Ishikawa (cell line): ENCODE results near the gene MTMR11.

ENCODE experiments used
- CEBPB ChIP-seq: IDR thresholded peaks from 2 replicates; pipeline ENCODE4 v1.6.1; 2012
- CREB1 ChIP-seq: IDR thresholded peaks from 2 replicates; pipeline ENCODE4 v1.6.1; 2012; ENCODE audit warnings: low read depth
- EGR1 ChIP-seq: IDR thresholded peaks from 2 replicates; pipeline ENCODE4 v1.6.1; 2012
- EP300 ChIP-seq: IDR thresholded peaks from 2 replicates; pipeline ENCODE4 v1.6.1; 2012; ENCODE audit warnings: borderline replicate concordance
- NFIC ChIP-seq: IDR thresholded peaks from 2 replicates; pipeline ENCODE4 v1.6.1; 2012
- RAD21 ChIP-seq: IDR thresholded peaks from 2 replicates; pipeline ENCODE4 v1.6.1; 2012; ENCODE audit warnings: low read depth
- TAF1 ChIP-seq: IDR thresholded peaks from 2 replicates; pipeline ENCODE4 v1.6.1; 2012; ENCODE audit warnings: low read depth, mild to moderate bottlenecking
- TCF12 ChIP-seq: IDR thresholded peaks from 2 replicates; pipeline ENCODE4 v1.6.1; 2012; ENCODE audit warnings: low read depth
- YY1 ChIP-seq: IDR thresholded peaks from 2 replicates; pipeline ENCODE4 v1.6.1; 2012; ENCODE audit warnings: low read depth
- TF ChIP-seq, protein P1 (sequence below): IDR thresholded peaks from 2 replicates; pipeline ENCODE4 v1.6.1; 2012; ENCODE audit warnings: low read depth, mild to moderate bottlenecking
- TF ChIP-seq, protein P2 (sequence below): IDR thresholded peaks from 2 replicates; pipeline ENCODE4 v1.6.1; 2012
- TF ChIP-seq, protein P3 (sequence below): IDR thresholded peaks from 2 replicates; pipeline ENCODE4 v1.6.1; 2012

DNA sequence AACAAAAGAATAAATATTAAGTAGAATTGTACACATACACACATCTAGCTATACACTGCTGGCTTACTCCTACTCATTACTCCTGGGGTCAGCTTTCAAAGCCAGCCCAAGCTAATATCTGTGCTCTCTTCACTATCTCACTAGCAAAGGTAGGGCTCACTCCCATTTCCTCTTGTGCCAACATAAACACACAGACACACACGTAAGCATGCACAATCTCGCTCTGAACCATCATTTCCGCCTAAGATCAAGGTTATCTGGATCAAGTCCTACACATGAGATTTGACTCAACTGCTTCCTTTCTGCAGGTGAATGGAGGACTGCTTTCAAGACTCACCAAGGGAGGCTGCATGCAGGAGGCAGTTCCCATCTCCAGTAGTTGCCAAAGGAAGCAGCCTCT lies 28.8 kb upstream of the MTMR11 start:
- TF ChIP-seq EP300 (no peak), YY1 (no peak), CEBPB (no peak), CREB1 (no peak), TCF12 (no peak), RAD21 (no peak), EGR1 (no peak), NFIC (no peak), TAF1 (no peak)
- TF ChIP-seq, protein P1, sequence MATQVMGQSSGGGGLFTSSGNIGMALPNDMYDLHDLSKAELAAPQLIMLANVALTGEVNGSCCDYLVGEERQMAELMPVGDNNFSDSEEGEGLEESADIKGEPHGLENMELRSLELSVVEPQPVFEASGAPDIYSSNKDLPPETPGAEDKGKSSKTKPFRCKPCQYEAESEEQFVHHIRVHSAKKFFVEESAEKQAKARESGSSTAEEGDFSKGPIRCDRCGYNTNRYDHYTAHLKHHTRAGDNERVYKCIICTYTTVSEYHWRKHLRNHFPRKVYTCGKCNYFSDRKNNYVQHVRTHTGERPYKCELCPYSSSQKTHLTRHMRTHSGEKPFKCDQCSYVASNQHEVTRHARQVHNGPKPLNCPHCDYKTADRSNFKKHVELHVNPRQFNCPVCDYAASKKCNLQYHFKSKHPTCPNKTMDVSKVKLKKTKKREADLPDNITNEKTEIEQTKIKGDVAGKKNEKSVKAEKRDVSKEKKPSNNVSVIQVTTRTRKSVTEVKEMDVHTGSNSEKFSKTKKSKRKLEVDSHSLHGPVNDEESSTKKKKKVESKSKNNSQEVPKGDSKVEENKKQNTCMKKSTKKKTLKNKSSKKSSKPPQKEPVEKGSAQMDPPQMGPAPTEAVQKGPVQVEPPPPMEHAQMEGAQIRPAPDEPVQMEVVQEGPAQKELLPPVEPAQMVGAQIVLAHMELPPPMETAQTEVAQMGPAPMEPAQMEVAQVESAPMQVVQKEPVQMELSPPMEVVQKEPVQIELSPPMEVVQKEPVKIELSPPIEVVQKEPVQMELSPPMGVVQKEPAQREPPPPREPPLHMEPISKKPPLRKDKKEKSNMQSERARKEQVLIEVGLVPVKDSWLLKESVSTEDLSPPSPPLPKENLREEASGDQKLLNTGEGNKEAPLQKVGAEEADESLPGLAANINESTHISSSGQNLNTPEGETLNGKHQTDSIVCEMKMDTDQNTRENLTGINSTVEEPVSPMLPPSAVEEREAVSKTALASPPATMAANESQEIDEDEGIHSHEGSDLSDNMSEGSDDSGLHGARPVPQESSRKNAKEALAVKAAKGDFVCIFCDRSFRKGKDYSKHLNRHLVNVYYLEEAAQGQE = no peak
- TF ChIP-seq, protein P2, sequence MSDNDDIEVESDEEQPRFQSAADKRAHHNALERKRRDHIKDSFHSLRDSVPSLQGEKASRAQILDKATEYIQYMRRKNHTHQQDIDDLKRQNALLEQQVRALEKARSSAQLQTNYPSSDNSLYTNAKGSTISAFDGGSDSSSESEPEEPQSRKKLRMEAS = no peak
- TF ChIP-seq, protein P3, sequence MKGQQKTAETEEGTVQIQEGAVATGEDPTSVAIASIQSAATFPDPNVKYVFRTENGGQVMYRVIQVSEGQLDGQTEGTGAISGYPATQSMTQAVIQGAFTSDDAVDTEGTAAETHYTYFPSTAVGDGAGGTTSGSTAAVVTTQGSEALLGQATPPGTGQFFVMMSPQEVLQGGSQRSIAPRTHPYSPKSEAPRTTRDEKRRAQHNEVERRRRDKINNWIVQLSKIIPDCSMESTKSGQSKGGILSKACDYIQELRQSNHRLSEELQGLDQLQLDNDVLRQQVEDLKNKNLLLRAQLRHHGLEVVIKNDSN = no peak
